Caki2 (cell line): ENCODE results near the gene IRF8. TPM values are rescaled to one million over a fixed set of nuclear protein-coding genes. Genes with fewer than 3 reads are reported as not detected.
"Not testable (repeated sequence)": the region's sequence is repeated elsewhere in the genome, so short reads cannot be mapped to it uniquely, and the experiment has no call there.

Source experiments
- DNase-seq: peaks from one replicate; pipeline ENCODE4 v3.0.0-alpha.2; 2015; ENCODE audit warnings: low read depth
- in situ Hi-C: cut with HindIII; loops from 2 replicates; pipeline ENCODE4 v1.10.0; 2016; ENCODE audit warnings: low sequenced_read_pairs, low pct_unique_long_range_greater_than_20kb, mixed read lengths
- total RNA-seq: library from RNA; depleted of rRNA; stranded (reverse); fragments of >200 nt; shearing (Covaris generic); gene quantifications from 2 replicates; pipeline ENCODE4 v1.2.3, GENCODE V29; 2014; ENCODE audit warnings: low replicate concordance

IRF8 gene
- total RNA-seq, 1 experiment from 2014 or later, result 5.4 TPM

DNA sequence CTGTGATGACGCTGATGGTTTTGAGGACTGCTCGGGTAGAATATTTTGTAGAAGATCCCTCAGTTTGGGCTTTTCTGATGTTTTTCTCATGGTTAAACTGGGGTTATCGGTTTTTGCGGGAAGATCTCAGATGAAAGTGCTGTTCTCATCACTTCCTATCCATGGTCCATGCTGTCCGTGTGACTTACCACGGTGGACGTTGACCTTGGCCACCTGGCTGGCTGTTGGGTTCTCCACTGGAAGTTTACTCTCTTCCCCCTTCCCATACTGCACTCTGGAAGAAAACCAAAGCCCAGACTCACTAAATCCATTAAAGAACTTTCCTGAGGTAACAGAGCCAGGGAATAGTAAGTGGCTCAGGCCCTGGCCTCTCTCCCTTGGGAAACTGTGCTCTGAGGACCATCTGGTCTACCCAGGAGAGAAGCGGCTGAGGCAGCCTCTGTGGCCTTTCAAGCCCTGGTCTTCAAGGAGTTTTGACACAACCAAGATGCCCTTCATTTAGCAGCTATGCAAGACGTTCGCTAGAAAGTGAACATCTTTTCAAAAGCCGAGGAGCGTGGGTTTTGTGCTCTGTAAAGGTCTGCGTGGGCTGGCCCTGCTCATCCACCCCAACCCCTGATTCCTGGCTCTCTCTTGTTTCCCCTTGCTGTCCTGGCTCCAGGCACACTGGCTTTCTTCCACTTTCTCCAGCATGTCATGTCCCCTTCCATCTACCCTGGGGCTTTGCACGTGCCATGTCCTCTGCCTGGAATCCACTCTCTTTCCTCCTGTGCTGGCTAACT, 43.1 kb downstream of the IRF8 start:
- no peak for DNase-seq
- in situ Hi-C loops, result no loop called here

DNA sequence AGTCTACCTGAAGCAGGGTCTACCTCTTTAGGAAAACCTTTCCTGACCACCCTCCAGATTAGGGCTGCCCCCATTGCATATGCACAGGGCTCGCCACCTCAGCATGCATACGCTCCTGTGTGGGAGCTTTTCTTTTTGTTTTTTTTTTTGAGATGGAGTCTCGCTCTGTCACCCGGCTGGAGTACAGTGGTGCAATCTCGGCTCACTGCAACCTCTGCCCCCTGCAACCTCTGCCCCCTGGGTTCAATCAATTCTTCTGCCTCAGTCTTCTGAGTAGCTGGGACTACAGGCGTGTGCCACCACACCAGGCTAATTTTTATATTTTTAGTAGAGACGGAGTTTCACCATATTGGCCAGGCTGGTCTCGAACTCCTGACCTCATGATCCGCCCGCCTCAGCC, 43.7 kb downstream of the IRF8 start:
- in situ Hi-C loops, DNase-seq: not testable (repeated sequence)

DNA sequence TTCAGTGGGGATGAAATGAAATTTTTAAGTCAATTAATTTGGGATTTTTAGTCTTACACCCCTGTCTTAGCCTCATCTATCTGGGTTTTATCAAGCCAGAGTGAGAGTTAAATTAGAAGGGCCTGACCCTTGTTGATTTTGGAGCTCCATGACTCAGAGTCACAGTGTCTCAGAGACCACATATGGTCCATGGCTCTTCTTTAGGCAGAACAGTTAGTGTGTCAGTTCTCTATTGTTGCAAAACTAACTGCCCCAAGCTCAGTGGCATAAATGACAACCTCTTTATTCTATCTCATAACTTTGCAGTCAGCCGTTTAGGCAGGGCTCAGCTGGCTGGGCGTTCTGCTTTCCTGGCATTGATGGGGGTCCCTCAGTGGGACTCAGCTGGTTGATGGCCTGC, 44.7 kb downstream of the IRF8 start:
- DNase-seq, result no peak
- in situ Hi-C loops, result no loop called here

DNA sequence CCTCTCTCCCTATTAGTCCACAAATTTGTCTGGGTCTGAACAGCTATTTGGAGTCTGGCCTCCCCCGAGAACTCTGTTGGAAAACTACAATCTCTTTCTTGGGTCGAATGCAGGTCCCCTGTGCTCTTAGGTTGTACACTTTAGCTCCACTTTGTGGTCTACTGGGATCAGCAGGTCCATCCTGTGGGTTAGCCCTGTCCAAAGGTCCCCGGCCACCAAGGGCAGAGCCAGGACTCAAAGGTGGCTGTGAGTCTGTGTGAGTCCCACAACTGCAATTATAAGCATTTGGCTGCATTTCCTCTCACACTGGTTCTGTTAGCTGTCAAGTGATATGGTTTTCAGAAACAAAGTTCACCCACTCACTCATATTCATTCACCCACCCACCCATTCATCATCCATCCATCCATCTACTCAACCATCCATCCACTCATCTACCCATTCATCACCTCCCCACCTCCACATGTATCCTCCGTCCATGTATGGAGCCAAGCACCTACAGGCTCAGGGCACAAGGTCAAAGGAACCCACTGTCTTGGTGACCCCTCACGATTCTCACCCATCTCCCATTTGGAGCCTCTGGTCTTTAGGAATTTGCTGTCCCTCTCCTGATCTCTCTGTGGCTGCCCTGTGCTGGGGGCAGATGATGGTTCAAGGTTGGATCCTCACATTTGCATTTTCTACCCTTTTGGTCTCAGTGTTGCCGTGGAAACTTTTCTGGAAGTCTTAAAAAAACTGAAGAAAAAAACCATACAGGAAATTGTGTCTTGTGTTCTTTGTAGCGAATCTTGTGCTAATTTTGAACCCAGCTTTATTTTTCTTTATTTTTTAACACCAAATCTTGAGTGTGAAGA, 45.8 kb downstream of the IRF8 start:
- DNase-seq, result no peak
- in situ Hi-C loops, result no loop called here

DNA sequence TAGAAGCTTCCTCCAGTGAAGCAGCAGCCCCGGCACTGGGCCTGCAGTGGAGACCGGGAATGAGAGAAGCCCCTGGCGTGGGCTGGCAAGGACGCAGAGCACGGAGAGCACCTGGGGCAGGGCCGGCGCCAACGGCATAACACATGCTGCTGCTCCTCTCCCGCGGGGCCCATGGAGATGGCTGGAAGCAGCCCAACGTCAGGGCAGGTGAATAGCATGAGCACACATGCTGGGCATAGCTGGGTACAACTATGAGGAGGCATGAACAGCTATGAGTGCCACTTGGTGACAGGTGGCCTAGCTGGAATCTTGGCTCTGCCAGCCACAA, 46.4 kb downstream of the IRF8 start:
- no peak for DNase-seq

DNA sequence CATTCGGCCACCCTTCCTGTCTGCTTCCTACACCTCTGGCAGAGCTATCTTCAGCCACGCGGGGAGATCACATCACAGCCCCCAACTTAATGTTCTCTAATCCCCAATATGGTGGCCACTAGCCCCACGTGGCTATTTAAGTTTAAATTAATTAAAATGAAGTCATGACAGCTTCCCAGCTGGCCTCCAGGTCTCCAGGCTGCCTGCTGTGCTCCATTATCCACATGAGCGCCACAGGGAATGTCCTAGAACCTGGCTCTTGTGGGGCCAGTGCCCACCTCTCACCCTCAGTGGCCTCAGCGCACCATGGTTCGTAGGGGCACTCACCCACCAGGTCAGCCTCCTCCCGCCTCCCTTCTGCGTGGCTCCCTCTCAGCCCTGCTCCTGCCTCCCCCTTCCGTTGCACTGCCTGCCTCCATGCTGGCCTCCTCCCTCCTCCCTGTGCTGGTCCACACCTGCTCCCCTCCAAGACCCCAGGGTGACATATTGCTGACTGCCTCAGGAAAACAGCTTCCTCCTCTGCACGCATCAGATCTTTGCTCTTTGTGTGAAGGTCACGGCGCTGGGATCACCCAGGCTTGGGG, 47.7 kb downstream of the IRF8 start:
- DNase-seq, result no peak
- in situ Hi-C loops, result no loop called here

More for the DNA sequence above, 46.4 kb downstream of the IRF8 start:
- in situ Hi-C loops, result no loop called here

DNA sequence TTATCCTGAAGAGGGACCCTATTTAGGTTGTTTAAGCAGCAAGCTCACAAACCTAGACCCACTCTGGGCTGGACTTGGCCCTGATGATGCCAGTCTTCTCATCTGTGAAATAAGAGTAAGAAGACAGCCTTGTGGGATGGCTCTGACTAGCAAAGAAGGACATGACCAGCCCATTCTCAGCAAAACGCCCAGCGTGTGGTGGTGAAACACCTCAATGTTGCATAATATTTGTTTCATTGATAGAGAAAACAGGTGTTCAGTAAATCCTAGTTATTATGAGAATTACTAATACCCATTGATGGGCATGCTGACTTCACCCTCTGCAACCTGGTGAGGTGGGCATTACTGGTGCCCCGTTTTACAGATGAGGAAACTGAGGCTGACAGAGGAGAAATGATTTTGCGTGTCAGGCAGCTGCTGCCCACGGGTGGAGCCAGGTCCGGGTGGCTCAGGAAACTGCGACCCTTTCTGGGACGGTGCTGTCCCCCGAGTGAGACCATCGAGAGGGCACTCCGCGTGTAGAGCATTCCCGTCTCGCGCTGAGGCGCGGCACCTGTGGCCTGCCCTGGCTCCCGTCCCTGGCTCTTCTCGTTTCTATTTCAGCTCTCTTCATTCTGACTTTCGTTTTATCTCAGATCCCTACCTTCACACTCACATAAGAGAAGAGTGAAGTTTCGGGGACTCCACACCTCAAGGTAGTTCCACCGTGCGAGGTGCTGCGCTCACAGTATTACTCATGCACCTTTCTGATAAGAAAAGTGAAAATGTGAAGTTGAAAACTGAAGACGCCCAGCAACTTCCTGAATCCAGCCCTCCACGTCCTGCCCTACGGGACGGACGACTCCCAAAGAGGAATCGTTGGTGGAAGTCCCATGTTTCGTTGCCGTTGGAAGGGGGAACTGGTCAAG, 48.5 kb downstream of the IRF8 start:
- DNase-seq, result no peak
- in situ Hi-C loops, result no loop called here

DNA sequence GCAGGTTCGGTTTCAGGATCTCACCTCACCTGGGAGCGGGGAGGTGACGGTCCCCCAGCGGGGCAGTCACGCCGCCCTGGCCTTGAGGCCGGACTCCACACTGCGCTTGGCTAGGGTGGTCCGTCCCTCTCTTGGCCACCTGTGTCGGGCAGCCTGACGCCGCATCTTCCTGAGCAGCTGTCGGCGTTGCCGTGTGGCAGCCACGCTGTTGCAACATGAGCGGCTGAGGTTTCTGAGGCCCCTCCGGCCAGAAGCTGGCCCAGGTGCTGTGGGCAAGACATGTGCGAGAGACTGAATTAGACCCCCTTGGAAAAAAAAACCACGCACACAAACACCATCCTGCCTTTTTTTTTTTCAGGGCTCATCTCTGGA, 49.2 kb downstream of the IRF8 start:
- in situ Hi-C loops, result no loop called here
- DNase-seq, result no peak

DNA sequence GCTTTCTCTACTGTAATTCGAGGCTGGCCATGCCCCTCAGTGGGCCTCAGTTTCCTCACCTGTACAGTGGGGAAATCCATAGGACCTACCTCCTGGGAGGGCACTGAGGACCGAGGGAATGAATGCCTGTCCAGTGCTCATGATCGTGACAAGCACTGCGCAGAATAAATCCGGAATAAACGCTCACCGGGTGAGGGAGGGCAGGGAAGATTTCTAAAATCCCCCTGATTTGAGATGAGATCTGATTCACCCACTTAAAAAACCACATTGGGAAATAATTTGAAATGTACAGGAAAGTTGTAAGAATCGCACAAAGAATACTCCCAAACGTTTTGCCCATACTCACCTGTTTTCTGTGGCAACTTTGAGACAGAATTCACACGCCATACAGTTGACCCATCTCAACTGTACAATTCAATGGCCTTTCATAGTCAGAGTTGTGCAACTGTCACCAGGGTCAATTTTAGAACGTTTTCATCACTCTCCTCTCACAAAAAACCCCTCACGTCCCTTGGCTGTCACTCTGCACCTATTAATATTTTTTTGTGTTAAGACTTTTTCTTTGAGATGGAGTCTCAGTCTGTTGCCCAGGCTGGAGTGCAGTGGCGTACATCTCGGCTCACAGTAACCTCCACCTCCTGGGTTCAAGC, 49.8 kb downstream of the IRF8 start:
- no peak for DNase-seq
- in situ Hi-C loops, result no loop called here

DNA sequence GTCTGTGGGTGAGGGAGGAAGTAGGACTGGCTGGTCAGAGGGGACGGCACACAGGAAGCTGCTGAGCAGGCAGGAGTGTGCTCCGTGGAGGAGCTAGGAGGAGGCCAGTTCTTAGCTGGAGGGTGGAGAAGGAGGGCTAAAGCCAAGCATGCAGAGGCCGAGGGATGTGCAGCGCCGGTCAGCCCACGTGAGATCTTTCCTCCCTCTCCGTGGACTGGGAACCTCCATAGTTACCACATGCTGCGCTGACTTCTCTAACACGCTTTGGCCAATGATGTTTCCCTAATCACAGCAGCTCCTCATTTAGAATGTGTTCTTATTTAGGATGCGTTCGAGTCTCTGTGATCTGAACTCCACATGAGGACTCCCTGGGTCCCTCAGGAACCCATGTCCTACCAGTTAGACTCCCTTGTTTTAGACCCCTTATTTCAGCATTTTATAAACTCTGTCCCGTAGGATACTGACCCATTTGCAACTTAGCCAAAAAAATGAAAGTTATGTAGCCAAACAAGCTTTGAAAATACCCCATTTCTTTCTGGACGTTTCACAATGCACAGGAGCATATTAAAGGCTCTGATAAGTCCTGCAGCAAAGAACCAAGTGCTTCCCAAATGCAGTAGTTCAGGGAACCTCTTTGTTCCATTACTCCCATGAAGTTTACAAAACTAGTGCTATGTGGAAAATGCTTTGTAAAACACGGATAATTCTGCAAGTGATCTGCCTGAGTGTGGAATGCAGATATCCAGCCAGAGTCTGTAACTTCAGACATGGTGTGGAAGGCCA, 51.4 kb downstream of the IRF8 start:
- no peak for DNase-seq
- in situ Hi-C loops, result no loop called here

DNA sequence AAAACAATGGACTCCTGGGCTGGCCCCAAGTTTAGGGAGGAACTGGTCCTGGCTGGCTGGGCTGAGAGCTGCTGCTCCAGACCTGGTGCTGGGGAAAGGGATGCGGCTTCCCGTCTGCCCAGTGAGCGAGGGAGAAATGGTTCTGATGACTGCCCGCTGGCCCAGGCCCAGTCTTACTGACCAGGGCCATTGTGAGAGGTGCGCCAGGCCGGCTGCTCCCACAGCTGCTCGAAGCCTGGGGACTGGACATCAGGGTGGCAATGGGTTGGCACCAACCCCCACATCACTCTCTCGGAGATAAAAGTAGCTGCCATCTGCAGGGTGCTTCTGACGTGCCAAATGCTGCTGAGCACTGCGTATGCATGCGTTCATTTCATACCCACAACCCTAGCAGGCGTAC, 53.2 kb downstream of the IRF8 start:
- no peak for DNase-seq
- in situ Hi-C loops, result no loop called here

DNA sequence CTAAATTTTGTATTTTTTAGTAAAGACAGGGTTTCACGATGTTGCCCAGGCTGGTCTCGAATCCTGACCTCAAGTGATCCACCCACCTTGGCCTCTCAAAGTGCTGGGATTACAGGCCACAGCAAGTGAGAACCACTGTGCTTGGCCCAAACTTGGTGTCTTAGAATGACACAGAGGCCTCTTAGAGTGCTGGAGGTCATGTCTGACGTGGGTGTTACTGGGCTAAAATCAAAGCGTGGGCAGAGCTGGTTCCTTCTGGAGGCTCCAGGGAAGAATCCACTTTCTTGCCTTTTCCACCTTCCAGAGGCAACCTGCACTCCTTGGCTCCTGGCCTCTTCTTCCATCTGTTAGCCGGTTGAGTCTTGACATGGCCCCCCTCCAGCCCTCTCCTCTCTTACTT, 53.8 kb downstream of the IRF8 start:
- in situ Hi-C loops, result no loop called here
- no peak for DNase-seq

DNA sequence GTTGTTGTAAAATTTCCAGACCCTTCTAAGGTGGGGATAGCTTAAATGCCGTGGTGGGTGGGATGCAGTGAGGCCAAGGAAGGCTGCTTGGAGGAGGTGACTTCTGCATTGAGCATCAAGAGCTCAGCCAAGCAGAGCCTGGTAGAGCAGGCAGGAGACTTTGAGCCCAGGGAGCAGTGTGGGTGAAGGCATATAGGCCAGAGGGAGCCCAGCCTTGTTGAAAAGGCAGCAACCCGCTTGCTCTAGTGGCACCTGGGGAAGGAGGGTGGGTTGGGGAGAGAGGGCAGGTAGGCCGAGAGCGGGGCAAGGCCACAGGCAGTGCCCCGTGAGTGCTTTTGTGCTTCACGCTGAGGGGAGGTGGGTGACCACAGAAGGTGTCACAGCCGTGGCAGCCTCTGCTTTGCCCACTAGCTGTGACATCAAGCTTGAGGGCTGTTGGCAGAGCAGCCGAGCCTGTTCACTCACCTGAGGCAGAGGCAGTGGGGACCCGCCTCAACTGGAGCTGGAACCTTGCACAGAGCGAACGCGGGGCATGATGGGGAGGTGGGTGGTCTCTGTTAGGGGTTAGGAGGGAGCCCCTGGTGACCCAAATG, 56.1 kb downstream of the IRF8 start:
- no peak for DNase-seq
- in situ Hi-C loops, result no loop called here

DNA sequence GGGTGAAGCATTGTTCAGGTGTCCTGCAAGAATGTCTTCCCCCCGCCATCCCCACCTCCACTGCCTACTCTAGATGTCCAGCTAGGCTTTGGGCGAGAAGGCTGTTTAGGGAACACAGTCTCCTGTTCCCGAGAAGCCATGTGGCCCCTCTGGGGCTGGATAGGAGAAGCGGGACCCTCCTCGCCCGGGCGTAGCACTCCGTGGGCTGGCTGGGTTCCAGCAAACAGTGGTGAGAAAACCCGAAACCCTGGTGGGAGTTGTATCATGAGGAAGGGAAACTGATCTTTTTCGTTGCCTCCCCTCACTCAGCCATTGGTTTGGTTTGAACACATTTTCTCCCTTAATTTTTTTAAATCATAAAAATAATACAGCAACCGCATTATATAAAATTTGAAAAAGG, 56.6 kb downstream of the IRF8 start:
- in situ Hi-C loops, result no loop called here
- no peak for DNase-seq

DNA sequence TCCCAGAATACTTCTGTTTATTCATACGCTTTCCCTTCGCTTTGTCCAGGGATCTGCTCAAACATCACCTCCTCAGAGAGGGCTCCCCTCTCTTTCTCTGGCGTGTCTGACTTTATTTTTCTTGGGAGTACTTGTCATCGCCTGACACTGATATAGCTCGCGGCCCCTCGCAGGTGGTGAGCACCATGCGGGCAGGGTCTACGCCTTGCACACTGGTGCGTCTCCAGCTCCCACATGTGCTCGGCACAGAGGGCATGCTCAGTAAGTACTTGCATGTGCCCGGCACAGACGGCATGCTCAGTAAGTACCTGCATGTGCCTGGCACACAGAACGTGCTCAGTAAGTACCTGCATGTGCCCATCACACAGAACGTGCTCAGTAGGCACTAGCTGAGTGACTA, 57.5 kb downstream of the IRF8 start:
- in situ Hi-C loops, result no loop called here
- DNase-seq, result no peak

DNA sequence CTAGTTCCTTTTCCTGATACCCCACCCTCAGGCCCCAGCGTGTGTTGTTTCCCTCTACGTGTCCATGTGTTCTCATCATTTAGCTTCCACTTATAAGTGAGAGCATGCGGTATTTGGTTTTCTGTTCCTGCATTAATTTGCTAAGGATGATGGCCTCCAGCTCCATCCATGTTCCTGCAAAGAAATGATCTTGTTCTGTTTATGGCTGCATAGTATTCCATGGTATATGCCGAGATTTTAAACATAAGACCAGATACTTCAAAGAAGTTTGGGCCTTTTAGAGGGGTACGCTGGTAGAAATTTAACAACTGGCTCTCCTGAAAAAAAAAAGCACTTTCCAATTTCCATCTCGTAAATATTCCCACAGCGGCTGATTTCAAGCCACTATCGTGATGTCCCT, 59.8 kb downstream of the IRF8 start:
- in situ Hi-C loops, result no loop called here

DNA sequence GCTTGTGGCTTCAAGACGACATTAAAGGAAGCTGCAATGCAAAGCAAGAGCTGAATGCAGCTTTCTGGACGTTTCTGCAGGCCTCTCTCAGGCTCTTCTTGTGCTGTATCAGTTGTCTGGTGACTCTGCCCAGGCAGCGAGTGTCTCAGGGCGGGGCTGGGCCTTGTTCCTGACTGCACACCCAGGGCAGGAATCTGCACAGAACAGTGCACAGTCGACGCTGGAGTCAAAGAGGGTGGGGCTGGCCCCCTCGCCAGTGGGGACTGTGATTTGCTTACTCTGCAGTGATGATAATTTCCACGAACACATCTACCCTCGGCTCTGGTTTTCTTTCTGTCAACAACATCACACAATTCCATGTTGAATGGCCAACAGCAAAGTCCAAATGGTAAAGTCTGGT, 60.7 kb downstream of the IRF8 start:
- in situ Hi-C loops, result no loop called here
- DNase-seq, result no peak

More for the DNA sequence above, 59.8 kb downstream of the IRF8 start:
- no peak for DNase-seq
